Measurements from ENCODE around the gene MAP4K3.

GRCh38 chr2:39445934-39446333 is 8.8 kb upstream of the MAP4K3 start:
- TF ChIP-seq CTCF (IDR thresholded peaks at IDR 0.05), result no peak
- no peak for TF ChIP-seq POLR2AphosphoS5 (IDR thresholded peaks at IDR 0.05; ENCODE audit: insufficient read depth in 1 of 2, low read depth in 1 of 2)

Data from vagina (tissue), 2 donors.